Esophagus muscularis mucosa (tissue), 3 donors: ENCODE measurements around the gene LRP5.

ENCODE experiments used
- POLR2A ChIP-seq: fragments of 450-650 bp; IDR thresholded peaks from one replicate; pipeline ENCODE4 v1.6.1; 2017; ENCODE audit warnings: antibody characterized with exemption, moderate library complexity, mild to moderate bottlenecking, low read depth
- TF ChIP-seq, protein P1 (sequence below), 3 experiments: fragments of 200-600 bp in 2 of 3; fragments of 450-650 bp in 1 of 3; sonication (generic) in 2 of 3; IDR thresholded peaks; one replicate each; pipeline ENCODE4 v1.5.1; 2017 to 2019; ENCODE audit warnings: antibody characterized with exemption in 3 of 3, mild to moderate bottlenecking in 2 of 3, moderate library complexity in 1 of 3

DNA sequence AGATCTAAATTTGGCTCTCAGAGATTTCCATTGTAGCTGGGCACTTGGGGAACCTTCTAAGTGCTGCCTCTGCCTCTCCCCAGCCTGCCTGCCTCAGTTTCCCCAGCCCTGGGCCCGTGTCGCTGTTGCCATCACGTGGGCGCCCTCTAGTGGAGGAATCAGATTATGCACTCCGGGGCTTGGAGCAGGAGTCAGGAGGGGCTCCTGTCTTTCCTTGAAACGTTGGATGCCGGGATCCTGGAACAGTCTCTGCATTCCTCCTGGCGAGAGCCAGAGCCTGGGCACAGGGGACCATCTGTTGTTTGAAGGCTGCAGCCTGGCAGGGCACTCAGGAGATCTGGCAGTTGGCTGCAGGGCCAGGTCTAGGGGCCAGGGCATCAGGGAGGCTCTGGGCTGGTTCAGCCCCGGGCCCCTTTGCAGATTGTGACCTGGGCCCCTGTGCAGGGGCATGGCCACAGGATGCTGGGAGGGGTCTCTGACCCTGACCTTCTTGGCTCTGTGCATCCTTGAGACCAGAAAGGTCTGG lies 71.6 kb downstream of the LRP5 start:
- TF ChIP-seq POLR2A = no peak
- TF ChIP-seq, protein P1, sequence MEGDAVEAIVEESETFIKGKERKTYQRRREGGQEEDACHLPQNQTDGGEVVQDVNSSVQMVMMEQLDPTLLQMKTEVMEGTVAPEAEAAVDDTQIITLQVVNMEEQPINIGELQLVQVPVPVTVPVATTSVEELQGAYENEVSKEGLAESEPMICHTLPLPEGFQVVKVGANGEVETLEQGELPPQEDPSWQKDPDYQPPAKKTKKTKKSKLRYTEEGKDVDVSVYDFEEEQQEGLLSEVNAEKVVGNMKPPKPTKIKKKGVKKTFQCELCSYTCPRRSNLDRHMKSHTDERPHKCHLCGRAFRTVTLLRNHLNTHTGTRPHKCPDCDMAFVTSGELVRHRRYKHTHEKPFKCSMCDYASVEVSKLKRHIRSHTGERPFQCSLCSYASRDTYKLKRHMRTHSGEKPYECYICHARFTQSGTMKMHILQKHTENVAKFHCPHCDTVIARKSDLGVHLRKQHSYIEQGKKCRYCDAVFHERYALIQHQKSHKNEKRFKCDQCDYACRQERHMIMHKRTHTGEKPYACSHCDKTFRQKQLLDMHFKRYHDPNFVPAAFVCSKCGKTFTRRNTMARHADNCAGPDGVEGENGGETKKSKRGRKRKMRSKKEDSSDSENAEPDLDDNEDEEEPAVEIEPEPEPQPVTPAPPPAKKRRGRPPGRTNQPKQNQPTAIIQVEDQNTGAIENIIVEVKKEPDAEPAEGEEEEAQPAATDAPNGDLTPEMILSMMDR (IDR thresholded peaks at IDR 0.05) = peak; percentile 90 to 98 (median 91)
